HFFc6 (cell line): ENCODE measurements around the gene DPYSL3. TPM values are rescaled to one million over a fixed set of nuclear protein-coding genes. Genes with fewer than 3 reads are reported as not detected.

Source experiments
- DNase-seq: peaks from one replicate; pipeline ENCODE4 v3.0.0-alpha.2; 2018
- H3K27ac Mint-ChIP-seq: 2 replicates; pipeline ENCODE4 v1.8.0; 2020; ENCODE audit warnings: mild to moderate bottlenecking, mixed read lengths
- H3K27me3 Mint-ChIP-seq: 2 replicates; pipeline ENCODE4 v1.8.0; 2021; ENCODE audit warnings: mild to moderate bottlenecking, moderate library complexity, mixed read lengths; ENCODE audit not compliant: insufficient read depth
- H3K36me3 Mint-ChIP-seq: 2 replicates; pipeline ENCODE4 v1.8.0; 2021; ENCODE audit warnings: low read depth, mixed read lengths
- H3K4me1 Mint-ChIP-seq: 2 replicates; pipeline ENCODE4 v1.8.0; 2020; ENCODE audit warnings: low read depth, mixed read lengths
- H3K4me3 Mint-ChIP-seq: 2 replicates; pipeline ENCODE4 v1.8.0; 2020; ENCODE audit warnings: mild to moderate bottlenecking, moderate library complexity, mixed read lengths
- H3K9me3 Mint-ChIP-seq: 2 replicates; pipeline ENCODE4 v1.8.0; 2020; ENCODE audit warnings: mild to moderate bottlenecking, mixed read lengths
- total RNA-seq, 6 experiments: library from RNA; stranded (reverse); fragmentation: NEBNext Ultra II Directional; extraction: Animal tissue kit (Norgen Biotek cat#: 25700); gene quantifications; 2 replicates in 1 of 6; 3 replicates in 5 of 6; pipeline ENCODE4 v1.2.3, GENCODE V29; 2021
- TF ChIP-seq, protein P1 (sequence below): fragments of 200-600 bp; sonication (generic); IDR thresholded peaks from 2 replicates; pipeline ENCODE4 v1.5.0; 2021; ENCODE audit warnings: antibody characterized with exemption, mild to moderate bottlenecking

DPYSL3 gene
- total RNA-seq, 6 experiments from 2014 or later: 41.9 to 57.7 (median 55.3) TPM

DNA sequence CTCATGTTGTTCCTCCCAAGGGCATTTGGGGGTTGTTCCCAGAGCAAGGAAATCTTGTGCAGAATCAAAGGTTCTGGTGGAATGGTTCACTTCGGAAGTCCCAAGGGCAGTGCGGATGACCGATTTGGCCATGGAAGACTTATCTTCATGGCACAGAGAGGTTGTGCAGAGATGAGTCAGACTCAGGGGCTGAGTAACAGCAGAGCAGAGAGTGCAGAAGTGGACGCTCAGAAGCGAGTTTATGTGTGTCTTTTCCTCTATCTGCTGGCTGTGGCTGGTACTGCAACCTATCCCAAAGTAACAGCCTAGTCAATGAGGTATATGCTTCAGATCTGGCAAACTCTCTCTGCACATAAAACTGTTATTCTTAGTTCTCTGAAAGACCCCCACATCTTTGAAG is 118.1 kb downstream of the DPYSL3 start:
- Mint-ChIP-seq H3K27ac (peak overlapping the region; percentile 49; the same call in 1 of the 2 replicates), H3K27me3 (no peaks in the 10 kb centered on the region), H3K4me3 (no peak overlapping the region), H3K9me3 (no peaks in the 10 kb centered on the region), H3K36me3 (no peaks in the 10 kb centered on the region), H3K4me1 (peaks cover 12% of the 10 kb centered on the region)
- TF ChIP-seq, protein P1, sequence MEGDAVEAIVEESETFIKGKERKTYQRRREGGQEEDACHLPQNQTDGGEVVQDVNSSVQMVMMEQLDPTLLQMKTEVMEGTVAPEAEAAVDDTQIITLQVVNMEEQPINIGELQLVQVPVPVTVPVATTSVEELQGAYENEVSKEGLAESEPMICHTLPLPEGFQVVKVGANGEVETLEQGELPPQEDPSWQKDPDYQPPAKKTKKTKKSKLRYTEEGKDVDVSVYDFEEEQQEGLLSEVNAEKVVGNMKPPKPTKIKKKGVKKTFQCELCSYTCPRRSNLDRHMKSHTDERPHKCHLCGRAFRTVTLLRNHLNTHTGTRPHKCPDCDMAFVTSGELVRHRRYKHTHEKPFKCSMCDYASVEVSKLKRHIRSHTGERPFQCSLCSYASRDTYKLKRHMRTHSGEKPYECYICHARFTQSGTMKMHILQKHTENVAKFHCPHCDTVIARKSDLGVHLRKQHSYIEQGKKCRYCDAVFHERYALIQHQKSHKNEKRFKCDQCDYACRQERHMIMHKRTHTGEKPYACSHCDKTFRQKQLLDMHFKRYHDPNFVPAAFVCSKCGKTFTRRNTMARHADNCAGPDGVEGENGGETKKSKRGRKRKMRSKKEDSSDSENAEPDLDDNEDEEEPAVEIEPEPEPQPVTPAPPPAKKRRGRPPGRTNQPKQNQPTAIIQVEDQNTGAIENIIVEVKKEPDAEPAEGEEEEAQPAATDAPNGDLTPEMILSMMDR: peak; percentile 80
- peak; percentile 81 for DNase-seq

DNA sequence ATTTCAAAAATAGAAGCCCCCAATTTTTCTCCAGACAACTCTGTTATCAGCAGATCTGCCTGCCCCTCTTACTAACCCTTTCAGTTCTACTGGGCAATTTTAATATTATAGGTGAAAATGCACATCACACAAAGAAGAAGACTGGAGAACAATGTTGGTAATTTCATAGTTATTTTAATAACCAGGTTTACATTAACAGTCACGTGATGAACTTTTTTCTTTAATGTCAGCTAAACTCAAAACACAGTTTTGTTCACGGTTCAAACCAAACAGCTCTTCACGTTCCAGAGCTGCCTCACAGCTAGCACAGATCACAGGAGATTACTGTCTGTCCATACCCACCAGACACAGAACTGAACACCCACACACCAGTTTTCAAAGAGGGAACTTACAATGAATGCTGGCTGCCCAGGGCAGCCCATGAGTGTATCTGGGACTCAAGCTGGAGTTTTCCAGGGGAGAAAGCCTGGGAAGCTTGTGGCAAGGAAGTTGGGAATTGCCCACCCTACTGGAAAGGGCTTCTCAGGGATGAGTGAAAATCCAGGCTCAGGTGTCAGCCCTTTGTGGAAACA is 119.1 kb downstream of the DPYSL3 start:
- no peak for DNase-seq
- H3K9me3 Mint-ChIP-seq: no peaks in the 10 kb centered on the region
- peaks cover 12% of the 10 kb centered on the region for H3K4me1 Mint-ChIP-seq
- H3K27me3 Mint-ChIP-seq: no peaks in the 10 kb centered on the region; the same call in 1 of the 2 replicates
- TF ChIP-seq, protein P1: no peak
- H3K4me3 Mint-ChIP-seq: no peak overlapping the region
- H3K27ac Mint-ChIP-seq: no peak overlapping the region
- H3K36me3 Mint-ChIP-seq: no peaks in the 10 kb centered on the region

DNA sequence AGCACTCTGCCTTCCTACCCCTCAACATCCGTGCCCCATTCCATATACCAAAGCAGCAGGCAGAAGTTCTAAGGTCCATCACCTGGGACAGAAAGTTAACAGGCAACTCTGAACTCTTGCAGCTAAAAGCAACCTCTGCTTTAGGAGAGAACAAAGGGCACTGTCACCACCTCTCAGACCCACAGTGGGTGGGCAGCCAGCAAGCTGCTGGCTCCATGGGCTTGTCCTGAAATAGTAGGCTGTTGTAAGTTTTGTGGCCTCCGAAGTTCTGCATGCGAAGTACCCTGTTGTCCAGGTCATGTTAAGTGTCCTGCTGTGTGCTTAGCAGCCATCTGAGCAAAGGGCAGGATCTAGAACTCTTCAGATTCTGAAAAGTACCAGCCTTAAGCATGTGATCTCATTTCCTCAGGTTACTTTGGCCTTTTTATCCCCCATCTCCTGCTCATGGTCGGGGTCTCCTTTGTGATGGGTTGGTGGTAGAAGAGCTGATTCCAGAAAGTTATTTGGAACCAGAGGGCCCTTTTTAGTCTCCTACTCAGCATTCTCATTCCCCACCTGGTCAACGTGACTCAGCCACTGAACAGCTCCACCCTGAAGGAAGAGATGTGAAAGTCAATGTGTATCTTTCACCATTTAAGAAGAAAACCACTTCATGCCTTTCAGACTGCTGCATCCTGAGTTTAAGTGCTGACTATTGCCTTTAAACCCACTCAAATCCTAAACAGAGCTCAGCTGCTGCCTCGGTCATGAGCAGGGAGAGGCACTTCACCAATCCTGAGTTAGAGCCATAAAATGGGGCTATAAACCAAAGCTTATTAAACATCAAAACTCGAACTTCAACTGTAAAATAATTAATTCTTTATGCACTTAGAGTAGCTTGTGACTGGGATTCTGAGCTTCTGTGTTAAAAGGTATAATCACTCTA is 121.4 kb downstream of the DPYSL3 start:
- no peak for DNase-seq
- TF ChIP-seq, protein P1: no peak
- Mint-ChIP-seq H3K4me3 (no peak overlapping the region), H3K4me1 (peaks cover 19% of the 10 kb centered on the region), H3K27ac (no peak overlapping the region), H3K27me3 (no peaks in the 10 kb centered on the region; the same call in 1 of the 2 replicates), H3K36me3 (no peaks in the 10 kb centered on the region), H3K9me3 (no peaks in the 10 kb centered on the region)

DNA sequence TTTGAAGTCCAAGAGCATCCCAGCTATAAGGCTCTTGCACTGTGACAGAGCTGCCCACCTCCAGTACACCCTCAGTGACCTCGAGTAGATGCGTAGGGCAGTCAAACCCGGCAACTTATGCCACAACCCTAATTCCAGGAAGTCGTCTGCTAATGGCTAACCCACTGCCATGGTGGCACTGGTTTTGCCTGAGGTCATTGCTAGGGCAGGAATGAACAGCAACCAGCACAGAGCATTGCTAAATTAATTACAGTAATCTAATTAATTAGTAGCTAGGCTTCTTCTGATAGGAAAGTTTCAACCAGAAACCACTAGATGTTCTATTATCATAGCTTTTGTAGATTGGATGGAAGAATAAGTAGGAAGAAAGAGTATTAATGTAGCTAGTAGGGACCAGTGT is 122.8 kb downstream of the DPYSL3 start:
- no peak overlapping the region for H3K27ac Mint-ChIP-seq
- no peaks in the 10 kb centered on the region; the same call in 1 of the 2 replicates for H3K27me3 Mint-ChIP-seq
- H3K36me3 Mint-ChIP-seq: no peaks in the 10 kb centered on the region
- no peak overlapping the region for H3K4me3 Mint-ChIP-seq
- TF ChIP-seq, protein P1: no peak
- DNase-seq: no peak
- peaks cover 25% of the 10 kb centered on the region for H3K4me1 Mint-ChIP-seq
- no peaks in the 10 kb centered on the region for H3K9me3 Mint-ChIP-seq

DNA sequence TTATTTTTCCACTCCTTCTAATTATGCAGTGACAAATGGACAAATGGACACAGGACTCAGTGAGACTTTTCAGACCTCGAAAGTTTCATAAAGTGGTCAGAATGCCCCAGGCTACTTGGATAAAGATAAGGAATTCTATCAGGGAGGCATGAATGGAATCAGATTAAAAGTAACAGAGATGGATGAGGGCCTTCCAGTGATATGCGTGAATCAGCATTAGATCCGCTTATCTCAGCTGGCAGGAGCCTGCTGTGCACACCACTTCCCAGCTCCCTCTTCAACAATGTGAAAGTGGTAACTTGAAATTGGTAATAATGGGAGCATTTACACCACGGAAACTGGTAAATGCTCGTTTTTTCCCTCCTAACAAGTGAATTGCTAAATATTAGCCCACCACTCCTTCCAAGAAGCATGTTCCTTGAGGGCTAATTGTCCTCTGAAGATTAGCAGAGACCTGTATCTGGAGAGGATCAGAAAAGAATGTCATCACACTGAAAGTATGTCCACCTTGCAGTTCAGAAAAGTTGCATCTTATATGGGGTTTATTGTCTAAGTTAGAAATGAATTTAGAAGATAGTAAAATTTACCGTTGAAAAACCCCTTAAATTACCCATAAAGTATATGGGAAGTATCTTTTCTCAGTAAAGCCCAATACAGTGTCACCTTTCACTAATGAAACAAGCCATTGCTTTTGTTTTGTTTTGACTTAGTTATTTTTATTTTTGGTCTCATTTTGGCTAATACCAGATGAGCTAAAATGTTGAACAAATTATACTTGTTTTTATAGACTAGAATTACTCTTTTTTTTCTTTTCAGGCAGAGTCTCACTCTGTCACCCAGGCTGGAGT is 125.3 kb downstream of the DPYSL3 start:
- TF ChIP-seq, protein P1: no peak
- H3K9me3 Mint-ChIP-seq: no peaks in the 10 kb centered on the region
- H3K4me1 Mint-ChIP-seq: peaks cover 20% of the 10 kb centered on the region
- H3K4me3 Mint-ChIP-seq: no peak overlapping the region
- H3K27ac Mint-ChIP-seq: no peak overlapping the region
- H3K36me3 Mint-ChIP-seq: no peaks in the 10 kb centered on the region
- DNase-seq: no peak
- H3K27me3 Mint-ChIP-seq: peaks cover 1% of the 10 kb centered on the region
